Measurements from ENCODE around the gene C14orf180. TPM values are rescaled to one million over a fixed set of nuclear protein-coding genes. Genes with fewer than 3 reads are reported as not detected.

The C14orf180 gene
- polyA plus RNA-seq, 1 experiment, result not detected

DNA sequence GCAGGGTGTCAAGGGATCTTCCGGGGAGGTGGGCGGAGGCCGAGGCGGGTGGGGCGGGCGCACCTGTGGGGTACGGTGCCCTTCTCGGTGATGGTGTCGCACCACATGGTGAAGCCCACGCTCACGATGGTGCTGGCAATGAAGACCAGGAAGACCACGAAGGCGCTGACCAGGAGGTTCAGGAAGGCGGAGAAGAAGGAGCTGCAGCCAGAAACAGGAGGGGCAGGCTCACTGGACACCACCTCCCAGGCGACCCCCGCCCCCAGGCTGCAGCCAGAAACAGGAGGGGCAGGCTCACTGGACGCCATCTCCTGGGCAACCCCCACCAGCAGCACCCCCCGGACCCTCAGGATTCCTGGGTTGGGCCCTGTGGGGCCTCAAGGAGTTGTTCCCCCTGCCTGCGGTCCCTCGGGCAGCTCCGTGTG is 17.4 kb downstream of the C14orf180 start:
- Histone ChIP-seq H3K4me3 (ENCODE audit: low read depth, low read length) (no peak overlapping the region), H3K27me3 (ENCODE audit: control insufficient read depth, insufficient read depth, low read length) (no peaks in the 10 kb centered on the region), H3K27ac (ENCODE audit: low read depth, low read length) (no peak overlapping the region), H3K9me3 (ENCODE audit: control insufficient read depth, insufficient read depth, low read length) (no peaks in the 10 kb centered on the region)
- no peak for TF ChIP-seq CTCF (IDR thresholded peaks at IDR 0.05; ENCODE audit: low read depth, low read length)
- ChIA-PET CTCF (no interaction called here), POLR2A (no interaction called here)
- DNase-seq (ENCODE audit: low read depth, low spot score), result no peak

DNA sequence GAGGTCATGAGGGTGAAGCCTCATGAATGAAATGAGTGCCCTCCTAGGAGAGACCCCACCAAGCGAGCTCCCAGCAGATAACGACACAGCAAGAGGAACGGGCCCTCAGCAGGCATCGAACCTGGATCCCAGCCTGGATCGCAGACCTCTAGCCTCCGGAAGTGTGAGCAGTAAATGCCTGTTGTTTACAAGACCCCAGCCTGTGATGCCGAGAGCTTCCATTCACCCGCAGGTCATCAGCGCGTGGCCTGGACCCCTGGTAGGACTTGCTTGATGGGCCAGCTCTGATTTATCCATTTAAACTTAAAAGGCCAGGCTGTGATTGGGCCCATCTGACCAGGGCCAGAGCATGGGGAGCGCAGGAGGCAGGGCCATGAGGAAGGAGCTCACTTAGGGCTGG is 18.0 kb downstream of the C14orf180 start:
- ChIA-PET POLR2A (no interaction called here), CTCF (no interaction called here)
- TF ChIP-seq CTCF (IDR thresholded peaks at IDR 0.05; ENCODE audit: low read depth, low read length), result no peak
- H3K27ac ChIP-seq (ENCODE audit: low read depth, low read length), result no peak overlapping the region
- no peak overlapping the region for H3K4me3 ChIP-seq (ENCODE audit: low read depth, low read length)
- H3K27me3 ChIP-seq (ENCODE audit: control insufficient read depth, insufficient read depth, low read length), result no peaks in the 10 kb centered on the region
- H3K9me3 ChIP-seq (ENCODE audit: control insufficient read depth, insufficient read depth, low read length), result no peaks in the 10 kb centered on the region
- no peak for DNase-seq (ENCODE audit: low read depth, low spot score)

- no peaks in the 10 kb centered on the region for H3K27me3 ChIP-seq (ENCODE audit: control insufficient read depth, insufficient read depth, low read length)
- no peak overlapping the region for H3K27ac ChIP-seq (ENCODE audit: low read depth, low read length)
- H3K9me3 ChIP-seq (ENCODE audit: control insufficient read depth, insufficient read depth, low read length), result no peaks in the 10 kb centered on the region
- no peak overlapping the region for H3K4me3 ChIP-seq (ENCODE audit: low read depth, low read length)
- POLR2A ChIA-PET, result no interaction called here
- TF ChIP-seq CTCF (IDR thresholded peaks at IDR 0.05; ENCODE audit: low read depth, low read length), result no peak
- DNase-seq (ENCODE audit: low read depth, low spot score), result no peak
- CTCF ChIA-PET, result no interaction called here
These were observed 18.7 kb downstream of the C14orf180 start for GRCh38 chr14:104598039-104598909.

- CTCF ChIA-PET, result no interaction called here
These were observed 19.3 kb downstream of the C14orf180 start for GRCh38 chr14:104598910-104599273.

More at GRCh38 chr14:104598910-104599273, 19.3 kb downstream of the C14orf180 start:
- DNase-seq (ENCODE audit: low read depth, low spot score), result no peak
- no peaks in the 10 kb centered on the region for H3K9me3 ChIP-seq (ENCODE audit: control insufficient read depth, insufficient read depth, low read length)
- no peak for TF ChIP-seq CTCF (IDR thresholded peaks at IDR 0.05; ENCODE audit: low read depth, low read length)
- H3K27ac ChIP-seq (ENCODE audit: low read depth, low read length), result no peak overlapping the region
- H3K27me3 ChIP-seq (ENCODE audit: control insufficient read depth, insufficient read depth, low read length), result peaks cover 3% of the 10 kb centered on the region
- no peak overlapping the region for H3K4me3 ChIP-seq (ENCODE audit: low read depth, low read length)
- POLR2A ChIA-PET, result no interaction called here
